Endothelial cell of umbilical vein (primary cell): ENCODE results near the gene GPBP1L1. TPM values are rescaled to one million over a fixed set of nuclear protein-coding genes. Genes with fewer than 3 reads are reported as not detected.
"Not testable (repeated sequence)": the region's sequence is repeated elsewhere in the genome, so short reads cannot be mapped to it uniquely, and the experiment has no call there.

Experiments
- BruUV-seq: library from RNA; stranded (reverse); fragments of 400-500 nt; replicated peaks from 2 replicates; lab custom pipeline; 2021; lab: Mats Ljungman, UMichigan
- CTCF ChIA-PET: fragments of 300-600, 350-600 bp; sonication (Branson Sonifier 250); formaldehyde crosslinking; loops from one replicate; lab custom pipeline; 2021; ENCODE audit warnings: antibody characterized with exemption, inconsistent platforms; lab: Charles Lee
- POLR2A ChIA-PET: fragments of 300-600, 350-600 bp; sonication (Branson Sonifier 250); formaldehyde crosslinking; loops from one replicate; lab custom pipeline; 2021; ENCODE audit warnings: antibody characterized with exemption, inconsistent platforms; lab: Charles Lee
- DNase-seq: peaks from one replicate; pipeline ENCODE4 v3.0.0-alpha.2; 2011; ENCODE audit warnings: low read depth, low spot score
- FAIRE-seq: peaks from 2 replicates; lab custom pipeline; 2011; peaks lifted over from hg19 to GRCh38; lab: Jason Lieb, UNC
- H2AFZ ChIP-seq: 2 replicates; pipeline ENCODE4 v1.6.0; 2012; ENCODE audit warnings: low read depth, low read length, control low read depth, inconsistent platforms
- H3K27ac ChIP-seq: 2 replicates; pipeline ENCODE4 v1.5.1; 2011; ENCODE audit warnings: low read depth, mild to moderate bottlenecking, control low read depth, low read length, moderate library complexity; ENCODE audit not compliant: insufficient read depth
- H3K27me3 ChIP-seq, 2 experiments: 2 replicates each; pipeline versions ENCODE4 v1.6.0 to v1.6.1; 2011; ENCODE audit warnings: low read length in 2 of 2, mixed read lengths in 1 of 2; ENCODE audit not compliant: control insufficient read depth in 2 of 2, insufficient read depth in 2 of 2
- H3K36me3 ChIP-seq, 2 experiments: 2 replicates in 1 of 2; 3 replicates in 1 of 2; pipeline ENCODE4 v1.5.1; 2011; ENCODE audit warnings: low read length in 2 of 2, mild to moderate bottlenecking in 1 of 2, moderate library complexity in 1 of 2; ENCODE audit not compliant: control insufficient read depth in 2 of 2, insufficient read depth in 2 of 2; ENCODE audit errors: extremely low read depth in 1 of 2
- H3K4me1 ChIP-seq: 3 replicates; pipeline ENCODE4 v1.5.1; 2011; ENCODE audit warnings: mild to moderate bottlenecking, low read length; ENCODE audit not compliant: control insufficient read depth, insufficient read depth; ENCODE audit errors: extremely low read depth
- H3K4me2 ChIP-seq: 2 replicates; pipeline ENCODE4 v1.6.1; 2011; ENCODE audit warnings: low read length, control low read depth, mixed read lengths; ENCODE audit not compliant: insufficient read depth
- H3K4me3 ChIP-seq, 3 experiments: fragments of 200-600 bp in 1 of 3; sonication (generic), shearing (Covaris generic) in 1 of 3; replicated peaks in 1 of 3; 2 replicates each; pipeline ENCODE4 v1.5.1; 2011 to 2016; ENCODE audit warnings: control low read depth in 3 of 3, low read length in 3 of 3, mild to moderate bottlenecking in 2 of 3, inconsistent platforms in 1 of 3, low read depth in 1 of 3, moderate library complexity in 1 of 3; ENCODE audit not compliant: insufficient read depth in 1 of 3
- H3K79me2 ChIP-seq: 2 replicates; pipeline ENCODE4 v1.6.0; 2012; ENCODE audit warnings: low read length, inconsistent platforms; ENCODE audit not compliant: control insufficient read depth, insufficient read depth
- H3K9ac ChIP-seq: replicated peaks from 2 replicates; pipeline ENCODE3; 2011; ENCODE audit warnings: low read length, control low read depth; ENCODE audit not compliant: insufficient read depth; ENCODE audit errors: extremely low read depth
- H3K9me1 ChIP-seq: replicated peaks from 3 replicates; pipeline ENCODE4 v1.6.0; 2011; ENCODE audit warnings: mild to moderate bottlenecking, low read length; ENCODE audit not compliant: control insufficient read depth, insufficient read depth; ENCODE audit errors: extremely low read depth
- H3K9me3 ChIP-seq: replicated peaks from 2 replicates; pipeline ENCODE4 v1.5.1; 2012; ENCODE audit warnings: low read length, inconsistent platforms; ENCODE audit not compliant: control insufficient read depth, insufficient read depth
- H4K20me1 ChIP-seq: replicated peaks from 2 replicates; pipeline ENCODE3; 2011; ENCODE audit warnings: mild to moderate bottlenecking, low read length; ENCODE audit not compliant: control insufficient read depth, insufficient read depth; ENCODE audit errors: extremely low read depth
- POLR2AphosphoS5 ChIP-seq: IDR thresholded peaks from 2 replicates; pipeline ENCODE4 v1.6.1; 2012; ENCODE audit warnings: low read depth, mild to moderate bottlenecking, control low read depth, low read length, moderate library complexity; ENCODE audit not compliant: insufficient read depth
- dilution Hi-C: fragments of 300-500 bp; cut with MboI; formaldehyde crosslinking; loops from one replicate; pipeline ENCODE4 v1.15.0; 2019; ENCODE audit warnings: low sequenced_read_pairs; ENCODE audit not compliant: extremely low pct_ligation_motif_present
- intact Hi-C: fragments of 100-400 bp; cut with micrococcal nuclease; formaldehyde crosslinking; loops from one replicate; pipeline ENCODE4 v1.10.0; 2022
- polyA plus RNA-seq, 4 experiments: library from polyadenylated mRNA; depleted of rRNA in 3 of 4; stranded (reverse) in 3 of 4; unstranded in 1 of 4; fragments of >200 nt; gene quantifications; 2 replicates each; pipeline versions ENCODE4 v1.2.1 to v1.2.3, GENCODE V29; 2011 to 2012; ENCODE audit warnings: missing spikeins in 1 of 4
- total RNA-seq: library from RNA; stranded (reverse); gene quantifications from 2 replicates; pipeline ENCODE4 v1.2.3, GENCODE V29; 2021

GPBP1L1 gene
- total and polyA plus RNA-seq, 2 donors (not counting 3 experiments of a cell fraction or from before 2014, with no cell fraction given), result 35.0 to 89.7 TPM

DNA sequence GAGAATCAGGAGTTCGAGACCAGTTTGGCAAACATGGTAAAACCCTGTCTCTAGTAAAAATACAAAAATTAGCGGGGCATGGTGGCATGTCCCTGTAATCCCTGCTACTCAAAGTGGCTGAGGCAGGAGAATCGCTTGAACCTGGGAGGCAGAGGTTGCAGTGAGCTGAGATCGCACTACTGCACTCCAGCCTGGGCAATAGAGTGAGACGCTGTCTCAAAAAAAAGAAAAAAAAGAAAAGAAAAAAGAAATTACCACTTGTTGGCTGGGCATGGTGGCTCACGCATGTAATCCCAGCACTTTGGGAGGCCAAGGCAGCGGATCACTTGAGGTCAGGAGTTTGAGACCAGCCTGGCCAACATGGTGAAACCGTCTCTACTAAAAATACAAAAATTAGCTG lies 89.6 kb downstream of the GPBP1L1 start:
- BruUV-seq, dilution Hi-C loops, H2AFZ ChIP-seq, H3K27me3 ChIP-seq, DNase-seq, H4K20me1 ChIP-seq, POLR2A ChIA-PET, H3K4me1 ChIP-seq, H3K9me3 ChIP-seq, H3K9ac ChIP-seq, CTCF ChIA-PET, FAIRE-seq, H3K27ac ChIP-seq, H3K36me3 ChIP-seq, H3K9me1 ChIP-seq, intact Hi-C loops, H3K4me3 ChIP-seq, H3K4me2 ChIP-seq: not testable (repeated sequence)
- H3K79me2 ChIP-seq, result peaks cover 53% of the 10 kb centered on the region

DNA sequence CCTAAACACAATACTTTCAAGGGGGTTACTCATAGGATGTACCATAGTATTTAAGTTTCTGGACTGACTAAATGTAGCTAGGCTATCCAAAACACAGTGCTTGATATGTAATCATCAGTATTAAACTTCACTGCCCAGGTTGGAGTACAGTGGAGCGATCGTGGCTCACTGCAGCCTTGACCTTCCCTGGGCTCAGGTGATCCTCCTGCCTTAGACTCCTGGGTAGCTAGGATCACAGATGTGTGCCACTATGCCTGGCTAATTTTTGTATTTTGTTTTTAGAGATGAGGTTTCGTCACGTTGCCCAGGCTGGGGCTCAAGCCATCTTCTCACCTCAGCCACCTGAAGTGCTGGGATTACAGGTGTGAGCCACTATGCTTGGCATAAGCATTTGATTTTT lies 91.9 kb downstream of the GPBP1L1 start:
- H3K27ac ChIP-seq, result no peak overlapping the region
- peaks cover 2 to 6% of the 10 kb centered on the region in 2 experiments for H3K36me3 ChIP-seq

More for the DNA sequence above, 91.9 kb downstream of the GPBP1L1 start:
- Histone ChIP-seq H3K9ac (no peak overlapping the region), H3K9me3 (no peaks in the 10 kb centered on the region), H3K9me1 (no peaks in the 10 kb centered on the region), H3K4me3 (no peak overlapping the region), H3K27me3 (no peaks in the 10 kb centered on the region), H3K4me1 (no peaks in the 10 kb centered on the region), H3K79me2 (peaks cover 59% of the 10 kb centered on the region), H3K4me2 (no peak overlapping the region), H2AFZ (no peak overlapping the region), H4K20me1 (no peaks in the 10 kb centered on the region)
- dilution Hi-C loops, result no loop called here
- no peak for TF ChIP-seq POLR2AphosphoS5
- no TSS peak for BruUV-seq
- FAIRE-seq, result no peak
- DNase-seq, result no peak
- ChIA-PET POLR2A (interaction anchor here (0.7 to 1.1 kb wide), 2 partner anchors 10 to 73 kb away, joined by 3 to 4 read pairs; partner anchors contain the start of gene PRDX1), CTCF (interaction anchor here (1.2 kb wide), 1 partner anchor 8 kb away, joined by 3 read pairs; no protein-coding TSS in a partner anchor)
- intact Hi-C loops, result loop anchor here (2.0 kb wide), 1 partner anchor 14 kb away; no protein-coding TSS in a partner anchor
